Effector CD4-positive, alpha-beta T cell (primary cell): ENCODE data around the gene DENND1C.
"Not testable (repeated sequence)": the region's sequence is repeated elsewhere in the genome, so short reads cannot be mapped to it uniquely, and the experiment has no call there.

Experiments
- DNase-seq: peaks from one replicate; pipeline ENCODE4 v3.0.0-alpha.2; 2020

DENND1C gene

DNA sequence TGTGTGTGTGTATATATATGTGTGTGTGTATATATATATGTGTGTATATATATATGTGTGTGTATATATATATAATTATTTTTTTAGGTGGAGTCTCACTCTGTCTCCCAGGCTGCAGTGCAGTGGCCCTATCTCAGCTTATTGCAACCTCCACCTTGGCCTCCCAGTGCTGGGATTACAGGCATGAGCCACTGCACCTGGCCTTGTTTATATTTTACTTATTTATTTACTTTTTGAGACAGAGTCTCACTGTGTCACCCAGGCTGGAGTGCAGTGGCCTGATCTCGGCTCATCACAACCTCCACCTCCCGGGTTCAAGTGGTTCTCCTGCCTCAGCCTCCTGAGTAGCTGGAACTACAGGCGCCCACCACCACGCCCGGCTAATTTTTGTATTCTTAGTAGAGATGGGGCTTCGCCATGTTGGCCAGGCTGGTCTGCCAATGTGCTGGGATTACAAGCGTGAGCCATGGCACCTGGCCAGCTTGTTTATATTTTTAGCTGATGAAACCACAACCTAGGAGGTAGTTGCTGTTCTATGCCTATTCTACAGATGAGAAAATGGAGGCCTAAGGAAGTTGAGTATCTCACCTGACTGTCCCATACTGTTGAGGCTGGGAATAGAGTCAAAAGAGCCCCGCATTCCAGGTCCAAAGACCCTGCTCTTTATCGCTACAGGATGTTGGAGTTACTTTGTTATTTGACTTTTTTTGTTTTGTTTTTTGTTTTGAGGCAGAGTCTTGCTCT, 26.6 kb upstream of the DENND1C start:
- not testable (repeated sequence) for DNase-seq

DNA sequence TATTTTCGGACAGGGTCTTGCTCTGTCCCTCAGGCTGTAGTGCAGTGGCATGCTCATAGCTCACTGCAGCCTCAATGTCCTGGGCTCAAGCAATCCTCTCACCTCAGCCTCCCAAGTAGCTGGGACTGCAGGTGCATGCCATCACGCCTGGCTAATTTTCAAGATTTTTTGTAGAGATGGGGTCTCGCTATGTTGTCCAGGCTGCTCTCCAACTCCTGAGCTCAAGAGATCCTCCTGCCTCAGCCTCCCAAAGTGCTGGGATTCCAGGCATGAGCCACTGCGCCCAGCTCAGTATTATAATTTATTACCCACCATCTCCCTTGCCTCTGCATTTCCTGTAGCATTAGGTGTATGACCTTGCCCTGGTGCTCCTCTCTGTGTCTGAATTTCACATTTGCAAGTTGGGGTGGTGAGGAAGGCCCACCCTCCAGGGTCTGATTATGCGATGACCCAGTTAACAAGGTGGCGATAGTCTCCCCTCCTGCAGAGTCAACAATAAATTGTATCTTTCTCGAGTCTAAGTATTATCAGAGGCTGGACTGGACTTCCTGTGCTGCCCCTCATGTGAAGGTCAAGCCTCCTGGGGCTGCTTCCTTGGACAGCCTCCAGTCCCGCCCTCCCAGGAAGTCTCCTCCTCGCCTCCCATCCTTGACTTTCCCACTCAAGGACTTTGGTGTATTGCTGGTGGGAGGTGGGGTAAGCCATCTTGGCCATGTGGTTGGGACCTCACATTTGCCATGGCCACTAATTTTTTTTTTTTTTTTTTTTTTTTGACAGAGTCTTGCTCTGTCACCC, 22.0 kb upstream of the DENND1C start:
- DNase-seq: no peak

DNA sequence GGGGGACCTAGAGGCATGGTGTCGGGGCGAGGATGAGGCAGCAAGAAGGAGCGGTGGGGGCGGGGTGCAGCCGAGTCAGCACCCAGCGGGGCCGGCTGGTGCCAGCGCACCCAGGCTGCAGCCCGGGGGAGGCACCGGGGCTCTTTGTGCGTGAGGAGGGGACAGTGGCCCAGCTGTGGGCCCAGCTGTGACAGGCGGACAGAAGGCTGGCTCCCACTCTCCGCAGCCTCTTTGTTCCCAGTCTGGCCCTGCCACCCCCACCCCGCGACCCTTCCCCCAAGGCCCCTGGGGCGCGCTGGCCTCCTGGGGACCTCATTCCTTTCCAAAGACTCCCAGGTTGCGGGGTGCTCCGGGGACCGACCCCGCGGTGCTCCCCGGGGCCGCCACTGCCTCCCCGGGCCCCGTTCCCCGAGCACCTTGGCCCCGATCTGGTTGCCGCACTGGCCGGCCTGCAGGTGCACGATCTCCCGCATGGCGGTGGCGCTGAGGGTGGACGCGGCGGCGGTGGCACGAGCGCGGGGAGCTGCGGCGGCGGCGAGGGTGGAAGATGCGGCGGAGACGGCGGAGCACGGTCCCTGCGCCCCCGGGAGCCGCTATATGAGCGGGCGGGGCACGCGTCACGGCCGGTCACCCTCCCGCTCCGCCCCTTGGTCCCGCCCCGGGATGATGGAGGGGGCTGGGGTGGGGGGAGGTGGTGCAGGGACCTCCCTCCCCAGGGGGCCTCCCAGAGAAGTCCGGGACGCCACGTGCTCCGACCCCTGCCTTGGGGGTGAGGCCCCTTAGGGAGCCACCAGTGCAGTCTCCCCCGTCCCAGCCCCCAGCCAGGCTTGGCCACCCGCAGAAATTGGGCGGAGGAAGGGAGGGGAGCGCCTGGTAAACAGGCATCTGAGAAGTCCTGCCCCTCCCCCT, 20.4 kb upstream of the DENND1C start, which contains the start of gene TUBB4A:
TSS of gene TUBB4A (minus strand) at position 570 of the 909 bp plus-strand sequence. CDS start at position 473, 97 bp downstream.
- DNase-seq: no peak

DNA sequence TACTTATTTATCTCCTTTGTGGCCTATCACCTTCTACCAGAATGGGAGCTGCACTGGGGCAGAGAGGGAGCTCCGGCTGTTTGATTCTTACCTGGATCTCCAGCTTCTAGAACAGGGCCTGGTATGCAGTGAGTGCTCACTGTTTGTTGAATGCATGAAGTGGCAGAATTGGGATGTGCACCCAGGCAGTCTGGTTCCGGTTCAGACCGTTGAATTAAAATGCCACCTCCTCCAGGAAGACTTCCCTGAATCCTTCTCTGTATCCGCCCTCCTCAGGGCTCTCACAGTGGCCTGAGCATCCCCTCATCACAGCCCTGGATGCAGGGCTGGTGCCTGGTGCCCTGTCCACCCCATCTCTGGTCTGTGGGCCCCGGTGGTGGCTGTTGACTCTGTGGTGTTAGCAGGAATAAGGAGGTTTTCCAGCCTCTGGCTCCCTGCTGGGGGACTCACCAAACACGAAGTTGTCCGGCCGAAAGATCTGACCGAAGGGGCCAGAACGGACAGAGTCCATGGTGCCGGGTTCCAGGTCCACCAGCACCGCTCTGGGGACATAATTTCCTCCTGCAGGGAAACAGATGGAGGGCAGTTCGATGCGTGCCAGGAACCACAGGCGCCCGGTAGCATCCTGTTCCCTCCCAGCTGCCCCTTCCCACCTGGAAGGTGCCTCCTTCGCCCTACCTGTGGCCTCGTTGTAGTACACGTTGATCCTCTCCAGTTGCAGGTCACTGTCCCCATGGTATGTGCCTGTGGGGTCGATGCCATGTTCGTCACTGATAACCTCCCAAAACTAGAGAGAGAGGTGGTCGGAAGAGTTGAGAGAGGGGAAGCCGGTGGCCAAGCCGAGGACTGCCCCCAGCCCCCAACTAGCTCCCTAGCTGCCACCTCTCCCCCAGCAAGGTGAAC, 19.5 kb upstream of the DENND1C start:
- no peak for DNase-seq

DNA sequence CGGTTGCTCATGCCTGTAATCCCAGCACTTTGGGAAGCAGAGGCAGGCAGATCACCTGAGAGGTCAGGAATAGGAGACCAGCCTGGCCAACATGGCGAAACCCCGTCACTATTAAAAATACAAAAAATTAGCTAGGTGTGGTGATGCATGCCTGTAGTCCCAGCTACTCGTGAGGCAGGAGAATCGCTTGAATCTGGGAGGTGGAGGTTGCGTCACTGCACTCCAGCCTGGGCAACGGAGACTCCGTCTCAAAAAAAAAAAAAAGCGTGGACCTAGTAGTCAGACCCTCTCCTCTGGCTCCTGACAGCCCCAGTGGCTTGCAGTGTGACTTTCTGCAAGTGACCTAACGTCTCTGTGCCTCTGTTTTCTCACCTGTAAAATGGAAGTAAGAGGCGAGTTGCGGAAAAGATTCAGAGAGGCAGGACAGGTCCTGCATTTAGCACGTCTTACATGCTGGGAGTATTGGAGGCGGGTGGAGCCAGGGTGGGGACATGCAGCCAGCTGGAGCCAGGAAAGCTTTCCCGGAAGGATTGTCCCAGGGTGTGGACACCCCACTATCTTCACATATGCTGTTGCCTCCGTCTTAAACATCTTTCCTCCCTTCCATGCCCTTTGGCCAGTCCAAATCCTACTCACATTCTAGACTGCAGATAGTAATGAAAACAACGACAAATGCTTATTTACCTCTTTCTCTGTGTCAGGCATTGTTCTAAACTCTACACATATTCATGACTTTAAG, 17.6 kb upstream of the DENND1C start:
- DNase-seq: no peak

DNA sequence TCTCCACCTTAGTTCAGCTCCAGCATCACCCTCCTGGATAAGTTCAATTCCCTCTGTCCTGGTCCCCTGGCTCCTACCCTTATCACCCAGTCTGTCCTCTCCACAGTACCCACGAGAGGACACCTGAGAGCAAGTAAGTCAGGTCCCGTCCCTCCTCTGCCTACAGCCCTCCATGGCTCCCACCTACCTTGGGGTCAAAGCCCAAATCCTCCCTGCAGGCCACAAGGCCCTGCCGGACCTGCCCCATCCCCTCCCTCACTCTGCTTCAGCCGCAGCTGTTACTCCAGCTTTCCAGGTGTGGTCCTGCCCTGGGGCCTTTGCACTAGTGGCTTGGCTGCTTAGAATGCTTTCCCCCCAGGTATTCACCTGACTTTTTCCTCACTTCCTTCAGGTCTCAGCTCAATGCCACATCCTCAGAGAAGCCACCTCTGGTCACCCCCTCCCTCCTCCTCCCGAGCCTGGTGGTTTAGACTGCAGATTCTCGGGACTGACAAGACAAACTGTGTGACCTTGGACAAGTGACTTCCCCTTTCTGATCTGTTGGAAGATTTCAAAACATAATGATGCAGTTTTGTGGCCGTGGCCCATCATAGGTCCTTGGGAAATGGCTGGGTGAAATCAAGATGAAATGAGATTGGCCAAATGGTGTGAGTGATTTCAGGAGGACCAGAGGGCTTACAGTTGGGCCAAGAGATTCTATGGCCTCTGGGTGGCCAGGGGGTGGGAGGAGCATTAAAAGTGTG, 16.9 kb upstream of the DENND1C start:
- DNase-seq: no peak

DNA sequence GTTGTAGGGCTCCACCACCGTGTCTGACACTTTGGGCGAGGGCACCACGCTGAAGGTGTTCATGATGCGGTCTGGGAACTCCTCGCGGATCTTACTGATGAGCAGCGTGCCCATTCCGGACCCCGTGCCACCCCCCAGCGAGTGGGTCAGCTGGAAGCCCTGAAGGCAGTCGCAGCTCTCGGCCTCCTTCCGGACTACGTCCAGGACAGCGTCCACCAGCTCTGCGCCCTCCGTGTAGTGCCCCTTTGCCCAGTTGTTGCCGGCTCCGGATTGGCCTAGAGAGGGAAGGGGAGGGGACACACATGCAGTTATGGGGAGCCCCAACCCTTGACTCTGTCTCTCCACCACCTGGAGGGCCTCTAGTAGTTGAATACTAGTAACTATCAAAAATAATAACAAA, 14.4 kb upstream of the DENND1C start:
- DNase-seq: no peak

DNA sequence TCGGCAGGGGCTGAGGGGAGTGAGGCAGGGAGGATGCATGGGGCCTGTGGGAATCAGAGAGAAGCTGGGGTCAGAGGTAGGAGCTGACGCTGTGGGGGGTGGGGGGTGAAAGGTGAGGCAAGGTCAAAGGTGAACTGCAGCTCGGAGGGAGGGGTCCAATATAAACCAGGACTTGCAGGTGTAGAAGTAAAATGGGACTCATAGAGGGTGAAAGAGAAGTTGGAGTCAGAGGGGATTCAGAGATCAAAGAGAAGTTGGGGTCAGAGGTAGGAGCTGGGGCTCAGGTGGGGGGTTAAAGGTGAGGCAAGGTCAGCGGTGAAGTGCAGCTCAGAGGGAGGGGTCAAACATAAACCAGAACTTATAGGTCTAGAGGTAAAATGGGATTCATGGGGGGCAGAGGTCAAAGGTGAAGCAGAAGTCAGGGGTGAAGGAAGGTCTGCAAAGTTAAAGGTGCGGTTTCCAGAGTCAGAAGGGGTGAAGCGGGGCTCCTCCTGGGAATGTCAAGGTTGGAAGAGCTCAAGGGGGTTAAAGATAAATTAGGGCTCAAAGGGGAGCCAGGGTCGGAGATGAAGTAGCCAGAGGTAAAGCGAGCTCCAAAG, 12.9 kb upstream of the DENND1C start:
- no peak for DNase-seq

DNA sequence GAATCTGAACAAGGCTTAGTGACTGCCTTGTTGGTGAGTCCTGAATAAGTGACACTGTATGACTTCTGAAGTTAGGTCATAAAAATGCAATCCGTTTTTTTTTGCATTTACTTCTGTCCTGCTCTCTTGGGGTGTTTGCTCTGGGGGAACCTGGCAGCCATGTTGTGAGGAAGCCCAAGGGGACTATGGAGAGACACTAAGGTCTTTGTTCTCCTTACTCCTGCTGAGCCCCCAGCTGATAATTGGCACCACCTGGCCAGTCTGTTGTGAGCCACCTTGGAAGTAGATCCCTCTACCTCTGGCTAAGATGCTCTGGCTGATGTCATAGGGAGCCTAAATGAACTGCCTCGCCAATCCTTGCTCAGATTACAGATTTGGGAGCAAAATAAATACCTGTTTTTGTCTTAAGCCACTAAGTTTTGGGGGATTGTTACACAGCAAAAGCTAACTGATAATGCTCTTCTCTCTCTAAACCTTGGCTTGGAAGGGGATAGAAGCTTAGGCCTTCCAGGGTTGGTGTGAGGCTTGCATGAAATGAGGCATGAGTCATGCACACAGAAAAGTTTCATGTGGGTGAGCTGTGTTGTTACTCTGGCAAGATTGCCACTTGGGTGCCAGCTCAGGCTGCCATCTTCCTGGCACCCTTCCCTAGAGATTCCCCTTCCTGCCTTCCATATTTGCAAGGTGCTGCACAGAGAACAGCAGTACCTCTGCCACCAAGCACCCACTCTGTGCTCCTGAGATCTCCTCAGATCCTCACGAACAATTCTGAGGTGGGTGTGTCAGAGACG, 10.4 kb upstream of the DENND1C start:
- DNase-seq: no peak

DNA sequence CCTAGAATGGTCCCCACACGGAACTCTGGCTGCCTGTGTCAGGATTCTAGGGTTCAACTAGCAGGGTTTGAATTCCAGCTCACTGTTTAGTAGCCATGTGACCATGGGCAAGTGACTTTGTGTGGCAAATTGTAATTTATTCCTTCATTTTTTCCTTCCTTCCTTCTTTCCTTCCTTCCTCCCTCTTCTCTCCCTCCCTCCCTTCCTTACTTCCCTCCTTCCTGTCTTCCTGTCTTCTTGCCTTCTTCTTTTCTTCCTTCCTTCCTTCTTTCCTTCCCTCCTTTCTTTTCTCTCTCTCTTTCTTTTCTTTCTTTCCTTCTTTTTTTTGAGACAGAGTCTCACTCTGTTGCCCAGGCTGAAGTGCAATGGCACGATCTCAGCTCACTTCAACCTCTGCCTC, 8.5 kb upstream of the DENND1C start:
- no peak for DNase-seq

DNA sequence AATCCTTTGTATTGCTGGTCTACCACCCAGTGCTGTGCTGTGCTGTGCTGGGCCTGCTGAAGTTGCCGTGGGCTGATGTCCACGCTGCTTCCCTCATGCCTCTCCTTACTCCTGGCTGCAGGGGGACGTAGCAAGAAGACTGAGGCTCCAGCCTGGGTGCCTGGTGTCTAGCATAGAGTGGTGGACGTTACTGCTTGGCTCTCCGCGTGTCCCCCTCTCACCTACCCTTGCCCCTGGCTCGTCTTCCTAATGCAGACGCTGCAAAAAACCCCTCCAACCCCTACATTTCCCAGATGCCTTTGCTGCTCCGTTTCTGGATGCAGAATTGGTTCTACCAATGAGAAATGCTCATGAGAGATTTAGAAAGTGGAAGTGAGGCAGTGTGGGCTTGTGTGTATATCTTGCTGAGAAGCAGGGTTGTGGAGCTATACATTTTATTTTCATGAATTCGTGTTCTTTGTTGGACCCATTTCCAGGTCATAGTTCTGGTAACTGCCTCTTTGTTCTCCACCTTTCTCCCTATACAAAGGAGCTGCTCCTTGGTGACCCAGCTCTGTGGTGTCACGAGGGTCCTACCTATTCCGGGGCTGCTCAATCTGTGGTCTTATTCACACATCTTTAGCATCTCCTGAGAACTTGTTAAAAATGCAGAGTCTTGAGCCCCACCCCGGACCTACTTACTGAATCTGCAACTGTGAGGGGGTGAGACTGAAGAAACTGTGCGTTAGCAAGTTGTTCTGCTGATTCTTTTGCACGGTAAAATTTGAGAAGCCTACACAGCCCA, 7.9 kb upstream of the DENND1C start:
- DNase-seq: no peak

DNA sequence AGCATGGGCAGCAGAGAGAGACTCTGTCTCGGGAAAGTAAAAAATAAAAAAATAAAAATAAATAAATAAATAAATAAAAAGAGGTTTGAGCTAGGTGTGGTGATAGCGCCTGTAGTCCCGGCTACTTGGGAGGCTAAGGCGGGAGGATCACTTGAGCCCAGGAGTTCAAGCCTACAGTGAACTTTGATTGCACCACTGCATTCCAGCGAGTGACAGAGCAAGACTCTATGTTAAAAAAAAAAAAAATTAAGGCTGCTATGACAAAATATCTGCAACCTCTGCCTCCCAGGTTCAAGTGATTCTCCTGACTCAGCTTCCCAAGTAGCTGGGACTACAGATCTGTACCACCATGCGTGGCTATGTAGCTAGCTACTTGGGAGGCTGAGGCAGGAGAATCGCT, 3.2 kb upstream of the DENND1C start:
- no peak for DNase-seq

DNA sequence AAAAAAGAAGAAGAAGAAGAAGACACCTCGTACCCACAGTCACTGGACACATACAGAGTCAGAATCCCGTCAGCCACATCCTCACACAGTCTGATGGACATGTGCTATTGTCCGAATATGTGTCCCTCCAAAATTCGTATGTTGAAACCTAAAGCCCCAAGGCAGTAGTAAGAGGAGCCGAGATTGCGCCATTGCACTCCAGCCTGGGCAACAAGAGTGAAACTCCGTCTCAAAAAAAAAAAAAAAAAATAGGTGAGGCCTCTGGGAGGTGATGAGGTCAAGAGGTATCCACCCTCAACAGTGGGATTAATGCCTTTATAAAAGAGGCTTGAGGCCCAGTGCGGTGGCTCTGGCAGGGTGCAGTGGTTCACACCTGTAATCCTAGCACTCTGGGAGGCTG, 2.6 kb upstream of the DENND1C start:
- no peak for DNase-seq

DNA sequence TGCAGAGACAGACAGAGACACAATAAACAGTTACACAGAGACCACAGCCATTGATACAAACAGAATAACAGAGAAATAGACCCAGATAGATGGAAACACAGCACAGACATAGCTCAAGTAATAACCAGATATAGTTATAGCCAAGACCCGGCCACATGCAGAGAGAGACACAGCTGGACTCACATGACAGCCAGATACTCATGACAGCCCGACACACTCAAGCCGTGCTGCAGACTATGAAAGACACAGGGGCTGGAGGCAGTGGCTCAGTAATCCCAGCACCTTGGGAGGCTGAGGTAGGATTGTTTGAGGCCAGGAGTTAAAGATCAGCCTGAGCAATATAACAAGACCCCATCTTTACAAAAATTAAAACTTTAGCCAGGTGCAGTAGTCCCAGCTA, 1.6 kb upstream of the DENND1C start:
- no peak for DNase-seq

DNA sequence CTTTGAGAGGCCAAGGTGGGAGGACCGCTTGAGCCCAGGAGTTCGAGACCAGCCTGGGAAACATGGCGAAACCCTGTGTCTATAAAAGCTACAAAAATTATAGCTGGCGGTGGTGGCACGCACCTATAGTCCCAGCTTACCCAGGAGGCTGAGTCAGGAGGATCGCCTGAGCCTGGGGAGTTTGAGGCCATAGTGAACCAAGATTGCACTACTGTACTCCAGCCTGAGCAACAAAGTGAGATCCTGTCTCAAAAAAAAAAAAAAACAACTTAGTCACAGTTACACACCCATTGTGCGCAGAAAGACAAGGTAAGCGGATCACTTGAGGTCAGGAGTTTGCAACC, 728 bp upstream of the DENND1C start:
- DNase-seq: no peak

DNA sequence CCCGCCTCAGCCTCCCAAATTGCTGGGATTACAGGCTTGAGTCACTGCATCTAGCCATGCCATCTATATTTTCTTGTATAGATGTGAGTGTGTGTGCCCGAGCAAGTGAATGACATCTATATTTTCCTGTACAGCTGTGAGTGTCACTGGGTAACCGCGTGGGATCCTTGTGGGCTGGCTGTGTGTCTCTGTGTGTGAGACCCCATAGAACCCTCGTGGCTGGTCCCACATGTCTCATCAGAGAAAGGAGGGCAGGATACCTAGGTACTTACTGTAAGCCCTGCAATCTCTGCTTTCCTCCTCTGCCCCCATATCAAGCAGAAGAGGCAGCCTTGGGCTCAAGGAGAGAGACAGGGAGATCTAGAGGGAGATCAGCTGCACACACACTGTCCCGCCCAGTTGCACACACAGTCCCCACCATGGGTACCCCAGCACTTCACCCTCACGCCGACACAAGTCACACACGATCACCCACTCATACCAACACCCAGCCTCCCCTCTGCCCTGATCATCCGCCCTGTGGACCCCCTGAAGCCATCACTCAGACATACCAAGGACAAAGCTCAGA, 655 bp downstream of the DENND1C start:
- DNase-seq: no peak

DNA sequence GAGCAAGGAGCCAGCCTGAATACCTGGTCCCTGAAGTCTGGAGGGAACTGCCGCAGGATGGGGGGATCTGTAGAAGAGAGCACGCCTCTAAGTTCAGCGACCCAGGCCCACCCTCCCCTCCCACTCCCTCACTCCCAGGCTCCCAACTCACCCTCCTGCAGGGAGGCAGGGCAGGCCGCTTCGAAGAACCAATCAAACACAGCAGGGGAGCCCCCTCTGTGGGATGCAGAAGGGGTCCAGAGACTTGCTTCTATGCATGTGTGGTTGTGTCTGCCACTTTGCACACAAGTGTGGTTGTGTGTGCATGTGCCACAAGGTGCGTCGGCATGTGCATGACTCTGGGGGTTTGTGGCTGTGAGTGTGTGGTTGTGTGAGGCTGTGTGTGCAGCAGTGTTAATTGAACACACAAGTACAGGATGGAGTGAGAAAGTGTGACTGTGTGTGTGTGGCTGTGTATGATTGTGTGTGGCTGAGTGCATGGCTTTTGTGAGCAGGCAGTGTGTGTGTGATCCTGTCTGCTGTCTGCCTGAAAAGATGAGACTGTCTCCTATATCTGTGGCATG, 1.7 kb downstream of the DENND1C start:
- DNase-seq: no peak

DNA sequence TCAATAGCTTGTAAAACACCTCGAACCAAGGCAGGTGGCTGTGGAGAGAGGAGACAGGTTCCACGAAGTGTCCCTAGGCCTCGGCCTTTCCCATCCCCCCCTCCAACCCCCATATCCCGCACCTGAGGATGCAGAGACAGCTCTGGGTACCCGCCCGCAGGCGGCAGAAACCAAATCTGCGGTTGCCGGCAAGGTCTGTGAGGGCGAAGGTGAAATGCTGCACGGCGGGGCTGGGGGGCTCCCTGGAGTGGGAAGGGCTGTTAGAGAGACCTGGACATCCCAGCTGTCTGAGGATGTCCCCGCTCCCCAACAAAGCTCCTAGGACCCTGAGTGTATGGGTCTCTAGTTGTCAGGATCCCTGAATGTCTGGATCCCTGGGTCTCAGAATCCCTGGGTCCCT, 2.8 kb downstream of the DENND1C start:
- no peak for DNase-seq
